PC-3 (cell line): ENCODE data around the gene CCNI2. TPM values are rescaled to one million over a fixed set of nuclear protein-coding genes. Genes with fewer than 3 reads are reported as not detected.

Experiments used
- ATAC-seq: fragments of 200-7000 bp; cut with Tn5 transposase; 2 replicates; pipeline ENCODE4 v1.9.1; 2020; ENCODE audit warnings: mild to moderate bottlenecking, moderate library complexity
- BruUV-seq: library from RNA; stranded (reverse); fragments of 400-500 nt; replicated peaks from 2 replicates; lab custom pipeline; 2021; lab: Mats Ljungman, UMichigan
- CTCF ChIA-PET: fragments of 300-600 bp; sonication (Branson Sonifier 250); formaldehyde crosslinking; loops from one replicate; lab custom pipeline; 2022; ENCODE audit warnings: antibody characterized with exemption; lab: Charles Lee
- POLR2A ChIA-PET: fragments of 300-600 bp; sonication (Branson Sonifier 250); formaldehyde crosslinking; loops from one replicate; lab custom pipeline; 2022; ENCODE audit warnings: antibody characterized with exemption; ENCODE audit not compliant: unreplicated experiment; lab: Charles Lee
- DNase-seq: peaks from one replicate; pipeline ENCODE4 v3.0.0-alpha.2; 2015
- H2AFZ ChIP-seq: fragments of 300-600 bp; sonication (generic); 2 replicates; pipeline ENCODE4 v1.6.0; 2016; ENCODE audit warnings: antibody characterized with exemption, low read length
- H3F3A ChIP-seq: fragments of 300-600 bp; sonication (generic); one replicate; pipeline ENCODE4 v1.6.0; 2017; ENCODE audit warnings: antibody characterized with exemption, low read length, control low read depth, mild to moderate bottlenecking; ENCODE audit not compliant: unreplicated experiment
- H3K27ac ChIP-seq: fragments of 300-600 bp; sonication (generic); 2 replicates; pipeline ENCODE4 v1.5.1; 2016; ENCODE audit warnings: mild to moderate bottlenecking, low read length
- H3K27me3 ChIP-seq: fragments of 300-600 bp; sonication (generic); 2 replicates; pipeline ENCODE4 v1.6.1; 2016; ENCODE audit warnings: low read length, mixed read lengths
- H3K36me3 ChIP-seq: fragments of 300-600 bp; sonication (generic); 2 replicates; pipeline ENCODE4 v1.6.1; 2016; ENCODE audit warnings: low read depth, mixed run types, low read length, mixed read lengths
- H3K4me1 ChIP-seq: fragments of 300-600 bp; sonication (generic); 2 replicates; pipeline ENCODE4 v1.5.1; 2016; ENCODE audit warnings: low read length; ENCODE audit not compliant: insufficient read depth
- H3K4me2 ChIP-seq: fragments of 300-600 bp; sonication (generic); 2 replicates; pipeline ENCODE4 v1.6.0; 2016; ENCODE audit warnings: low read length
- H3K4me3 ChIP-seq: fragments of 300-600 bp; sonication (generic); 2 replicates; pipeline ENCODE4 v1.5.1; 2016; ENCODE audit warnings: mild to moderate bottlenecking, low read length, mixed read lengths
- H3K79me2 ChIP-seq: fragments of 300-600 bp; sonication (generic); 2 replicates; pipeline ENCODE4 v1.6.1; 2017; ENCODE audit warnings: low read length, mixed read lengths
- H3K9ac ChIP-seq: fragments of 300-600 bp; sonication (generic); 2 replicates; pipeline ENCODE4 v1.6.0; 2016; ENCODE audit warnings: mild to moderate bottlenecking, low read length
- H3K9me2 ChIP-seq: fragments of 300-600 bp; sonication (generic); replicated peaks from 2 replicates; pipeline ENCODE4 v1.6.1; 2016; ENCODE audit warnings: mixed run types, low read length, mixed read lengths
- H3K9me3 ChIP-seq: fragments of 300-600 bp; sonication (generic); 2 replicates; pipeline ENCODE4 v1.6.1; 2016; ENCODE audit warnings: low read length, mixed read lengths
- H4K20me1 ChIP-seq: fragments of 300-600 bp; sonication (generic); 2 replicates; pipeline ENCODE4 v1.6.1; 2016; ENCODE audit warnings: low read length, mixed read lengths
- CTCF ChIP-seq: fragments of 300-600 bp; sonication (generic); conservative IDR thresholded peaks from 2 replicates; pipeline ENCODE4 v1.5.1; 2017; ENCODE audit warnings: antibody characterized with exemption, low read depth, mild to moderate bottlenecking, low read length
- EZH2 ChIP-seq: fragments of 300-600 bp; sonication (generic); IDR thresholded peaks from one replicate; pipeline ENCODE4 v1.6.1; 2017; ENCODE audit warnings: antibody characterized with exemption, mild to moderate bottlenecking, low read length; ENCODE audit not compliant: unreplicated experiment
- EZH2phosphoT487 ChIP-seq: fragments of 300-600 bp; sonication (generic); IDR thresholded peaks from 2 replicates; pipeline ENCODE4 v1.6.1; 2018; ENCODE audit warnings: mild to moderate bottlenecking, antibody characterized with exemption, low read length, borderline replicate concordance
- intact Hi-C: fragments of 100-400 bp; cut with micrococcal nuclease; formaldehyde crosslinking; loops from 2 replicates; pipeline ENCODE4 v1.9.0; 2023
- total RNA-seq: library from RNA; depleted of rRNA; stranded (reverse); fragments of >200 nt; gene quantifications from 2 replicates; pipeline ENCODE4 v1.2.3, GENCODE V29; 2014

Gene CCNI2
- total RNA-seq, 1 experiment from 2014 or later: not detected

GRCh38 chr5:132747616-132748440 lies 602 bp downstream of the CCNI2 start:
- Histone ChIP-seq H3K4me2 (no peak overlapping the region), H3K9me2 (no peaks in the 10 kb centered on the region), H3K27ac (no peak overlapping the region), H3K79me2 (no peaks in the 10 kb centered on the region), H2AFZ (no peak overlapping the region), H3K36me3 (no peaks in the 10 kb centered on the region), H4K20me1 (no peaks in the 10 kb centered on the region), H3K9me3 (no peaks in the 10 kb centered on the region), H3K27me3 (no peaks in the 10 kb centered on the region), H3K4me3 (no peak overlapping the region), H3K4me1 (no peaks in the 10 kb centered on the region), H3F3A (no peaks in the 10 kb centered on the region), H3K9ac (no peak overlapping the region)
- intact Hi-C loops: no loop called here
- DNase-seq (no peak), ATAC-seq (no peak)
- ChIA-PET CTCF (no interaction called here), POLR2A (no interaction called here)
- TF ChIP-seq EZH2phosphoT487: no peak
- TF ChIP-seq EZH2: no peak
- TF ChIP-seq CTCF: no peak
- BruUV-seq: no TSS peak

DNA sequence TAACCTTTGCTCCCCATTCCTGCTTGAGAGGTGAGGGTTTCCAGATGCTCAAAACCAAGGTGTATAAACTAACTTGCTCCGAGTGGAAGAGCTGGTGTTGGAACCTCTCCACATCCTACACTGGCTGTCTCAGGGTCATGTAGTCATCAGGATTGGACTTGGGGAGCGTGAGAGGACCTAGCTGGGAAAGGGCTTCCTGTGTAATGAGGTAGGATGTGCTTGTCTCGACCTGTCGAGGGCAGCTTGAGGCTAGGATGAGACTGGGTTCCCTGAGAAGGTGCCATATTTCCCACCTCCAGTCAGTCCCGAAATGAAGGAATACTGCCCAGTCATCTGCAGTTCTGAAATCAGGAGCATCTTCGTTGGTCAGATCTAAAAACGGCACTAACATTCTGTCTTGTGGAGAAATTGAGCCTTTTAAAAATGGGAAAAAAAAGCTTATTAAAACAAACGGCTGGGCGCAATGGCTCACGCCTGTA lies 1.3 kb downstream of the CCNI2 start:
- Histone ChIP-seq H3K27ac (no peak overlapping the region), H3F3A (no peaks in the 10 kb centered on the region), H3K4me2 (no peak overlapping the region), H4K20me1 (no peaks in the 10 kb centered on the region), H3K27me3 (no peaks in the 10 kb centered on the region), H3K79me2 (no peaks in the 10 kb centered on the region), H2AFZ (no peak overlapping the region), H3K4me1 (no peaks in the 10 kb centered on the region), H3K36me3 (no peaks in the 10 kb centered on the region), H3K9me3 (no peaks in the 10 kb centered on the region), H3K9ac (no peak overlapping the region), H3K4me3 (no peak overlapping the region), H3K9me2 (no peaks in the 10 kb centered on the region)
- no TSS peak for BruUV-seq
- intact Hi-C loops: no loop called here
- ATAC-seq: no peak
- ChIA-PET POLR2A (no interaction called here), CTCF (no interaction called here)
- DNase-seq: no peak
- TF ChIP-seq EZH2 (no peak), EZH2phosphoT487 (no peak), CTCF (no peak)

DNA sequence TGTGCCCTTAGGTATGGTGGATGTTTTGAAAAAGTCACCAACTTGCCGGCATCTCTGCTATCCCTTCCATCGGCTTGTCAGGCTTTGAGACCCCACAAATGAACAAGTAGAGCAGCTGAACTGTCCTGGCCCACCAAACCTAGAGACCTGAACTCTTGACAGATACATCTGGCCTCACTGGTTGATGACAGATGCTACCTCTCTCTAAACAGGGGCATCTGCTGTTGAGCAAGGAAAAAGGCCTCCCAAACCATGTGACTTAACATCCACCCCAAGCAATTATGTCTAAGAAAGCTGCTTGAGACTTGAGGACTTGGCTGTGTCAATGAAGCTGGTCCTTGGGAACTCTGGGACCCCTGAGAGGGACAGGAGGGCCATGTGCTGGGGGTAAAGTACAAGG lies 2.3 kb downstream of the CCNI2 start:
- H3F3A ChIP-seq: no peaks in the 10 kb centered on the region
- H3K79me2 ChIP-seq: no peaks in the 10 kb centered on the region
- no peaks in the 10 kb centered on the region for H3K27me3 ChIP-seq
- no peak overlapping the region for H3K4me2 ChIP-seq
- no peak overlapping the region for H2AFZ ChIP-seq
- no peaks in the 10 kb centered on the region for H3K9me2 ChIP-seq
- no peaks in the 10 kb centered on the region for H3K4me1 ChIP-seq
- ATAC-seq: no peak
- ChIA-PET CTCF (no interaction called here), POLR2A (no interaction called here)
- DNase-seq: no peak
- no peak overlapping the region for H3K4me3 ChIP-seq
- no peaks in the 10 kb centered on the region for H3K9me3 ChIP-seq
- no peaks in the 10 kb centered on the region for H4K20me1 ChIP-seq
- BruUV-seq: no TSS peak
- TF ChIP-seq EZH2phosphoT487: no peak
- TF ChIP-seq EZH2: no peak
- no peak for TF ChIP-seq CTCF
- no peak overlapping the region for H3K9ac ChIP-seq
- intact Hi-C loops: no loop called here
- no peaks in the 10 kb centered on the region for H3K36me3 ChIP-seq
- no peak overlapping the region for H3K27ac ChIP-seq
